Measurements from ENCODE around the gene SLC9A8.
"Not testable (repeated sequence)": the region's sequence is repeated elsewhere in the genome, so short reads cannot be mapped to it uniquely, and the experiment has no call there.

Gene SLC9A8

GRCh38 chr20:49787371-49788357 is 25.0 kb upstream of the SLC9A8 start:
- DNase-seq (ENCODE audit: low spot score): no peak

- no peak for DNase-seq (ENCODE audit: low spot score)
Measured at GRCh38 chr20:49790077-49790798, 22.4 kb upstream of the SLC9A8 start.

- no peak for DNase-seq (ENCODE audit: low spot score)
Measured at GRCh38 chr20:49791165-49791564, 21.5 kb upstream of the SLC9A8 start.

- no peak for DNase-seq (ENCODE audit: low spot score)
Measured at GRCh38 chr20:49792006-49792405, 20.6 kb upstream of the SLC9A8 start.

- no peak for DNase-seq (ENCODE audit: low spot score)
Measured at GRCh38 chr20:49792611-49793010, 20.0 kb upstream of the SLC9A8 start.

- DNase-seq (ENCODE audit: low spot score): no peak
Measured at GRCh38 chr20:49794336-49795134, 18.1 kb upstream of the SLC9A8 start.

- DNase-seq (ENCODE audit: low spot score): no peak
Measured at GRCh38 chr20:49795135-49795424, 17.5 kb upstream of the SLC9A8 start.

- DNase-seq (ENCODE audit: low spot score): no peak
Measured at GRCh38 chr20:49796600-49797343, 15.9 kb upstream of the SLC9A8 start.

GRCh38 chr20:49797344-49797615 is 15.3 kb upstream of the SLC9A8 start:
- no peak for DNase-seq (ENCODE audit: low spot score)

- no peak for DNase-seq (ENCODE audit: low spot score)
Measured at GRCh38 chr20:49798718-49799117, 13.9 kb upstream of the SLC9A8 start.

- no peak for DNase-seq (ENCODE audit: low spot score)
Measured at GRCh38 chr20:49799698-49800097, 12.9 kb upstream of the SLC9A8 start.

GRCh38 chr20:49803418-49803817 is 9.2 kb upstream of the SLC9A8 start:
- no peak for DNase-seq (ENCODE audit: low spot score)

GRCh38 chr20:49804364-49804763 is 8.3 kb upstream of the SLC9A8 start:
- DNase-seq (ENCODE audit: low spot score): no peak

GRCh38 chr20:49805224-49805876 is 7.3 kb upstream of the SLC9A8 start:
- DNase-seq (ENCODE audit: low spot score): not testable (repeated sequence)

GRCh38 chr20:49808753-49809152 is 3.9 kb upstream of the SLC9A8 start:
- no peak for DNase-seq (ENCODE audit: low spot score)

GRCh38 chr20:49809803-49810359 is 2.7 kb upstream of the SLC9A8 start:
- no peak for DNase-seq (ENCODE audit: low spot score)

- DNase-seq (ENCODE audit: low spot score): no peak
Measured at GRCh38 chr20:49810491-49811190, 2.0 kb upstream of the SLC9A8 start.

GRCh38 chr20:49811825-49812506 is 662 bp upstream of the SLC9A8 start:
- no peak for DNase-seq (ENCODE audit: low spot score)

- DNase-seq (ENCODE audit: low spot score): no peak
Measured at GRCh38 chr20:49813305-49813974, 812 bp downstream of the SLC9A8 start.
